LNCaP clone FGC (cell line): ENCODE measurements around the gene UNC93B1.

ENCODE experiments used
- DNase-seq: peaks from one replicate; pipeline ENCODE4 v3.0.0-alpha.2; 2011; ENCODE audit warnings: low read depth
- H3K4me3 ChIP-seq: 2 replicates; pipeline ENCODE4 v1.5.1; 2011; ENCODE audit warnings: mild to moderate bottlenecking, low read depth, low read length, control low read depth
- CTCF ChIP-seq: IDR thresholded peaks from 2 replicates; pipeline ENCODE4 v1.5.1; 2012; ENCODE audit warnings: mild to moderate bottlenecking; ENCODE audit not compliant: control insufficient read depth, insufficient read depth; ENCODE audit errors: extremely low read depth

Gene UNC93B1

GRCh38 chr11:68048681-68049508, 45.0 kb upstream of the UNC93B1 start:
- H3K4me3 ChIP-seq, result no peak overlapping the region
- DNase-seq, result no peak
- TF ChIP-seq CTCF, result no peak

GRCh38 chr11:68047437-68048290, 43.8 kb upstream of the UNC93B1 start:
- no peak for DNase-seq
- no peak overlapping the region for H3K4me3 ChIP-seq
- TF ChIP-seq CTCF, result no peak

- no peak for DNase-seq
Measured at GRCh38 chr11:68044898-68045351, 41.0 kb upstream of the UNC93B1 start.

GRCh38 chr11:68044145-68044813, 40.4 kb upstream of the UNC93B1 start:
- no peak for TF ChIP-seq CTCF
- H3K4me3 ChIP-seq, result no peak overlapping the region
- DNase-seq, result no peak

More at GRCh38 chr11:68044898-68045351, 41.0 kb upstream of the UNC93B1 start:
- no peak for TF ChIP-seq CTCF
- H3K4me3 ChIP-seq, result no peak overlapping the region

- H3K4me3 ChIP-seq, result no peak overlapping the region
Measured at GRCh38 chr11:68043349-68044144, 39.6 kb upstream of the UNC93B1 start.

More at GRCh38 chr11:68043349-68044144, 39.6 kb upstream of the UNC93B1 start:
- DNase-seq, result no peak
- TF ChIP-seq CTCF, result no peak
